ENCODE measurements around the gene JAK2. TPM values are rescaled to one million over a fixed set of nuclear protein-coding genes. Genes with fewer than 3 reads are reported as not detected.

JAK2 gene
- total RNA-seq, 2 experiments from 2014 or later = 4.4 to 11.4 TPM

GRCh38 chr9:5085993-5086392 is 100.9 kb downstream of the JAK2 start:
- no peaks in the 10 kb centered on the region for H3K9me2 ChIP-seq (ENCODE audit: insufficient read depth, low read length)
- no peak overlapping the region for H3K4me2 ChIP-seq (ENCODE audit: low read length)
- no peak overlapping the region for H3K27ac ChIP-seq (ENCODE audit: low read depth, low read length, poor library complexity, severe bottlenecking)
- intact Hi-C loops (cut with micrococcal nuclease; ENCODE audit: unreplicated experiment) = no loop called here
- no peak for DNase-seq (ENCODE audit: low spot score)
- CTCF ChIA-PET (ENCODE audit: unreplicated experiment) = no interaction called here
- no peak overlapping the region for H2AFZ ChIP-seq (ENCODE audit: low read length)
- BruUV-seq (replicated peaks) = no TSS peak
- TF ChIP-seq EZH2phosphoT487 (IDR thresholded peaks at IDR 0.05; ENCODE audit: borderline replicate concordance, low read depth, low read length) (no peak), CTCF (conservative IDR thresholded peaks at IDR 0.05; ENCODE audit: low read length) (no peak)
- POLR2A ChIA-PET = no interaction called here
- H3K4me1 ChIP-seq (ENCODE audit: insufficient read depth, low read length, poor library complexity, severe bottlenecking) = no peaks in the 10 kb centered on the region
- no peaks in the 10 kb centered on the region for H3K9me3 ChIP-seq (ENCODE audit: low read length)
- H4K20me1 ChIP-seq (ENCODE audit: insufficient read depth, low read length) = no peaks in the 10 kb centered on the region
- H3K36me3 ChIP-seq (ENCODE audit: insufficient read depth, low read length) = no peaks in the 10 kb centered on the region
- H3K4me3 ChIP-seq (ENCODE audit: low read depth, low read length, poor library complexity, severe bottlenecking) = no peak overlapping the region
- no peaks in the 10 kb centered on the region for H3K79me2 ChIP-seq (ENCODE audit: insufficient read depth, low read depth, low read length)

GRCh38 chr9:5089737-5090136 is 104.7 kb downstream of the JAK2 start:
- POLR2A ChIA-PET = interaction anchor here (0.7 to 1.0 kb wide), 2 partner anchors 48 to 67 kb away, joined by 3 read pairs; no protein-coding TSS in a partner anchor
- H3K9me2 ChIP-seq (ENCODE audit: insufficient read depth, low read length) = no peaks in the 10 kb centered on the region
- CTCF ChIA-PET (ENCODE audit: unreplicated experiment) = no interaction called here
- no peak overlapping the region for H3K4me2 ChIP-seq (ENCODE audit: low read length)
- H3K27ac ChIP-seq (ENCODE audit: low read depth, low read length, poor library complexity, severe bottlenecking) = no peak overlapping the region
- H4K20me1 ChIP-seq (ENCODE audit: insufficient read depth, low read length) = no peaks in the 10 kb centered on the region
- H3K4me1 ChIP-seq (ENCODE audit: insufficient read depth, low read length, poor library complexity, severe bottlenecking) = no peaks in the 10 kb centered on the region
- H2AFZ ChIP-seq (ENCODE audit: low read length) = no peak overlapping the region
- DNase-seq (ENCODE audit: low spot score) = no peak
- no peak for TF ChIP-seq EZH2phosphoT487 (IDR thresholded peaks at IDR 0.05; ENCODE audit: borderline replicate concordance, low read depth, low read length)
- no peak for TF ChIP-seq CTCF (conservative IDR thresholded peaks at IDR 0.05; ENCODE audit: low read length)
- intact Hi-C loops (cut with micrococcal nuclease; ENCODE audit: unreplicated experiment) = no loop called here
- H3K36me3 ChIP-seq (ENCODE audit: insufficient read depth, low read length) = no peaks in the 10 kb centered on the region
- H3K9me3 ChIP-seq (ENCODE audit: low read length) = no peaks in the 10 kb centered on the region
- H3K4me3 ChIP-seq (ENCODE audit: low read depth, low read length, poor library complexity, severe bottlenecking) = no peak overlapping the region
- no TSS peak for BruUV-seq (replicated peaks)
- H3K79me2 ChIP-seq (ENCODE audit: insufficient read depth, low read depth, low read length) = no peaks in the 10 kb centered on the region

GRCh38 chr9:5095795-5096194 is 110.7 kb downstream of the JAK2 start:
- Histone ChIP-seq H2AFZ (ENCODE audit: low read length) (no peak overlapping the region), H4K20me1 (ENCODE audit: insufficient read depth, low read length) (no peaks in the 10 kb centered on the region), H3K36me3 (ENCODE audit: insufficient read depth, low read length) (no peaks in the 10 kb centered on the region), H3K79me2 (ENCODE audit: insufficient read depth, low read depth, low read length) (no peaks in the 10 kb centered on the region), H3K4me2 (ENCODE audit: low read length) (no peak overlapping the region), H3K9me2 (ENCODE audit: insufficient read depth, low read length) (no peaks in the 10 kb centered on the region), H3K27ac (ENCODE audit: low read depth, low read length, poor library complexity, severe bottlenecking) (no peak overlapping the region), H3K4me1 (ENCODE audit: insufficient read depth, low read length, poor library complexity, severe bottlenecking) (no peaks in the 10 kb centered on the region), H3K4me3 (ENCODE audit: low read depth, low read length, poor library complexity, severe bottlenecking) (no peak overlapping the region), H3K9me3 (ENCODE audit: low read length) (no peaks in the 10 kb centered on the region)
- TF ChIP-seq EZH2phosphoT487 (IDR thresholded peaks at IDR 0.05; ENCODE audit: borderline replicate concordance, low read depth, low read length) = no peak
- DNase-seq (ENCODE audit: low spot score) = no peak
- ChIA-PET POLR2A (no interaction called here), CTCF (ENCODE audit: unreplicated experiment) (no interaction called here)
- no TSS peak for BruUV-seq (replicated peaks)
- intact Hi-C loops (cut with micrococcal nuclease; ENCODE audit: unreplicated experiment) = no loop called here
